G401.6 (cell line): ENCODE results near the gene TTC31.

Source experiments
- FAIRE-seq: peaks from 2 replicates; lab custom pipeline; 2012; peaks lifted over from hg19 to GRCh38; lab: Jason Lieb, UNC

Gene TTC31

GRCh38 chr2:74488643-74489481 lies 6.0 kb downstream of the TTC31 start:
- no peak for FAIRE-seq

GRCh38 chr2:74489906-74490305 lies 7.0 kb downstream of the TTC31 start:
- FAIRE-seq: no peak

- no peak for FAIRE-seq
These were observed 9.0 kb downstream of the TTC31 start for GRCh38 chr2:74491648-74492544.

GRCh38 chr2:74493546-74493945 lies 10.7 kb downstream of the TTC31 start:
- FAIRE-seq: no peak

GRCh38 chr2:74495440-74495839 lies 12.6 kb downstream of the TTC31 start:
- no peak for FAIRE-seq

GRCh38 chr2:74496997-74497776 lies 14.3 kb downstream of the TTC31 start:
- FAIRE-seq: no peak

GRCh38 chr2:74497777-74498499 lies 15.1 kb downstream of the TTC31 start:
- no peak for FAIRE-seq

GRCh38 chr2:74498500-74499266 lies 15.8 kb downstream of the TTC31 start:
- no peak for FAIRE-seq

GRCh38 chr2:74499267-74499939 lies 16.5 kb downstream of the TTC31 start, which contains the start of gene LBX2:
Gene LBX2, minus strand, starts transcription at chr2:74499603. Its CDS starts 66 bp downstream, at chr2:74499537.
- FAIRE-seq: no peak

- no peak for FAIRE-seq
These were observed 17.2 kb downstream of the TTC31 start for GRCh38 chr2:74499940-74500577.

- no peak for FAIRE-seq
These were observed 17.7 kb downstream of the TTC31 start for GRCh38 chr2:74500578-74500946.

- no peak for FAIRE-seq
These were observed 18.6 kb downstream of the TTC31 start for GRCh38 chr2:74501335-74502071.

GRCh38 chr2:74502147-74502719 lies 19.4 kb downstream of the TTC31 start:
- FAIRE-seq: no peak

- no peak for FAIRE-seq
These were observed 20.0 kb downstream of the TTC31 start for GRCh38 chr2:74502720-74503505.

GRCh38 chr2:74503506-74504475 lies 20.9 kb downstream of the TTC31 start:
- FAIRE-seq: no peak

- FAIRE-seq: no peak
These were observed 21.7 kb downstream of the TTC31 start for GRCh38 chr2:74504591-74504990.
